HG03342 (cell line): ENCODE results near the gene NCAPD2.

Source experiments
- ATAC-seq: cut with Tn5 transposase; IDR thresholded peaks from one replicate; pipeline ENCODE4 v1.9.1; 2021; ENCODE audit warnings: mild to moderate bottlenecking, moderate library complexity; ENCODE audit not compliant: unreplicated experiment

NCAPD2 gene

DNA sequence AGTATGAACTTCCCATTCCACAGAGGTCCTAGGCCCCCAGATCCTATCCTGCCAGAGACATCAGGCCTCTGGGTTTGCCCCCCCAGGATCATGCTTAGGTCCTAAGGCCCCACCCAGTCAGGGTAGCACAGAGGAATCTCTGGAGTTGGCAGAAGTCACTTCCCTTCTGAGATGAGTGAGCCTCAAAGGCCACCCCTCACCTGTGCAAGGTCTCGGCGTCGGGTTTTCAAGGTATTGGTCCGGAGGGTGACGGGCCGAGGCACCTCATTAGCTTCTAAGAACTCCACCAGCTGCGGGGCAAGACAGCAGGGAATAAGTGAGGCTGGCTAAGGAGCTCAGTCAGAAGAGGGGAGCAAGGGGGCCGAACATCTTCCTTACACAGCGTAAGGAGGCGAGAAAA is 69.0 kb downstream of the NCAPD2 start:
- no peak for ATAC-seq

DNA sequence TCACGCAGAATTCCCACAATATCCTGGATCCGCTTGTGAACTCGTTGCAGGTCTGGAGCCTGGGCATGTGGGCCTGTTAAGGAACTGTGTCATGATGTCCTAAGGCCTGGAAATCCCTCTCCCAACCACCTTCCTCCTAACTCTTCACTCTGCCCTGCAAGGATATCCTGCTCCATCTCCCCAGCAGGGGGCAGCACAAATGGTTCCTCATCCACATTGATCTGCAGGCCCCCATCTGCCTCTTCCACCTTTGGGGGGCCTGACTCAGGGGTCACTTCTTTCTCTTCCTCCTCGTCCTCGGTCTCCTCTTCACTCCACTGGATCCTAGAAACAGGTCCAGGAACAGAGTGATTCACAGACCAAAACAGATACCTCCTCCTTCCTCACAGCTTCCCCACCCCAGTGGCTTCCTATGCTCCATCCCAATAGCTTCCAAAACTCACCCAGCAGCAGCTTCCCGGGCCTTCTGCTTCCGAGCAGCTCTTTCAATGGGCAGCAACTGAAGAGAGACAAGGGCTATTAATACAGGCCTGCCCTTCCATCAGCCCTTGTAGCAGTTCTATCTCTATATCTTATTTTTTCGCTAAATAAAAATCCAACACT is 69.6 kb downstream of the NCAPD2 start:
- ATAC-seq = no peak

DNA sequence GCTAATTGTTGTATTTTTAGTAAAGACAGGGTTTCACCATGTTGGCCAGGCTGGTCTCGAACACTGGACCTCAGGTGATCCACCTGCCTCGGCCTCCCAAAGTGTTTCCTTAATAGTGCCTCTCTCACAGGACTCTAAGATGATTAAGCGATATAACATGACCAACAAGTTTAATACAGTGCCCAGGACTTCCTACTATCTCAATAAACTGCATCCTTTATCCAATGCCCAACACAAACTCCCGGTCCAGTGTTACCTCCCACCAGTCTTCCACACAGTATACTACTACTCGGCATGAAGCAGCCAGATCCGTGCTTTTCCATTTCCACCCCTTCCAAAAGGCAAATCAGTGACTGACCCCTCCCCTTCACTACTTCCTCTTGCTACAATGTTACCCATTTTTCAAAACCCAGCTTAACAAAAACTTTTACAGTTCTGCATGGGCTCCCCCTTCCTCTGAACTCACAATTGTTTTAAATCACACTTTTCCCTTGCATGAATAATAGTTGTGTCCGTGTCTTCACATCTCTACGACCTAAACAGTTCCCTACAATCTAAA is 73.3 kb downstream of the NCAPD2 start:
- no peak for ATAC-seq

DNA sequence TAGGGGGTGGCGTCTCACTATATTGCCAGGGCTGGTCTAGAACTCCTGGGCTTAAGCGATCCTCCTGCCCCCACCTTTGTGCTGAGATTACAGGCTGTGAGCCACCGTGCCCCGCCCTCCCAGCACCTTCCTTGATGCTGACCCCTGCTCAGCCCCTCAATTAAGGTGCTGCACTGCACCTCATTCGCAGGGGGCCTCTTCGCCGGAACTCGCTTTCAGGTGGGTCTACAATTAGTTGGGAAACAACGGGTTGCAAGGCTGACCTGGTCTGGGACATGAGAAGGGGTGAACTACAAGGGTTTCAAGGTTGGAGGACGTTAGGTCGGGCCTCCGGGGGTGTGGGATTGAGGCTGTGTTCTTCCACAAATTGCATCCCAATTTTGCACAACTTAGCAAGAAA is 75.4 kb downstream of the NCAPD2 start:
- ATAC-seq = no peak

DNA sequence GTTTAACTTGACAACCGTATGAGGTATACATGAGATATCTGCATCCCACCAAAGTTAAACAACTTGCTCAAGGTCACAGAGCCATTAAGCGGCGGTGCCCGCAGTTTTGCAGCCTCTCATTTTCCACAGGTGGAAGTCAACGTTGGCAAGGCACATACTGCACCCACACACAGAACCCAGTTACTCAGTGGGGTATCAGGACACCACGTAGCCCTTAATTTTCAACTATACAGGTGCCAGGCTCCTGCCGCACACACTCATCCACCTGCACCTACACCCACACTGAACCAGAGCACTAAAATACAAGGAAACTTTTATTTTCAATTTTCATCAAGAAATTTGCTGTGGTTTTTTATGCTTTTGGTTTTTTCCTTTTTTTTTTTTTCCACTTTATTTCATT is 75.9 kb downstream of the NCAPD2 start:
- ATAC-seq = no peak

DNA sequence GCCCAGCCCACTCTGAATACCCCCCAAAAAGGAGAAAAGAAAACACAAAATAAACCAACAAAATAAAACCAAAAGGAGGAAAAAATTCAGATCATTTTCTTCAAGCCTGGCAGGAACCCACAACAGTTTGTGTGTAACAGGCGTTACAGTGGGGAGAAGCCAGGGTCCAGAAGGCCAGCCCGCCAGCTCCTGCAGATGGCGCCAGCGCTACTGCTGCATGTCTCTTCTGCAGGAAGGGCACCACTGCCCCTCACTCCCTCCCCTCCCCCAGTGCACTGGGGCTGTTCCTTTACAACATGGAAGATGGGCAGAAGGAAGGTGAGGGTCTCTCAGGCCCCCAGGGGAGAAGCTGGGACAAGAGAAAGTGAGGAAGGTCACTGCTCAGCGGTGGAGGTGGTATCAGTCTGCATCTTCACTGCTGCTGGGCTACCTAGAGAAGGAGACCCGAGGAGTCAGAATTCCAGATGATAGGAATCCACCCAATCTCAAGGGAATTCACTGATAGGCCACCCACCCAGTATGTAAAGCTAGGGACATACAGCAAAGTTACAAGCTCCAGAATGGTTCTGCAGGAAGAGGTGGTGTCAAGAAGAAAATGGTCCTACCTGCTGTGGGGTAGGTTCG is 76.5 kb downstream of the NCAPD2 start:
- ATAC-seq = no peak

DNA sequence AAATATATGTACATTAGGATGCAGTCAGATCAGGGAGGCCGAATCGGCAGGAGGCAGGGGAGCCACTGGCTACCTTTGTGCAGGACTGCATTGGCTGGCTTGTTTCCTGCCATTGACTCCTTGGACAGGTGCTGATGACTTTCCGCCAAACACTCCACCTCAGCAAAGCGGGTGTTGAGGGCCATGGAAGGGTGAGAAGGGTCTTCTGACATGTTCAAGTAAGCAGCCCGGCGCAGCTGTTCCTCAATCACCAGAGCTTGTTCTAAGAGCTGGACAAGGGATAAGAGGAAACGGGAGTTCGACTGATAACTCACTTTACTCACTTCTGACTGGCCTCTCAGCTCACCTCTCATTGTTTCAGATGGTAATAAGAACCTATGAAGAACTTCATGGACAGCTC is 79.1 kb downstream of the NCAPD2 start:
- ATAC-seq = no peak

DNA sequence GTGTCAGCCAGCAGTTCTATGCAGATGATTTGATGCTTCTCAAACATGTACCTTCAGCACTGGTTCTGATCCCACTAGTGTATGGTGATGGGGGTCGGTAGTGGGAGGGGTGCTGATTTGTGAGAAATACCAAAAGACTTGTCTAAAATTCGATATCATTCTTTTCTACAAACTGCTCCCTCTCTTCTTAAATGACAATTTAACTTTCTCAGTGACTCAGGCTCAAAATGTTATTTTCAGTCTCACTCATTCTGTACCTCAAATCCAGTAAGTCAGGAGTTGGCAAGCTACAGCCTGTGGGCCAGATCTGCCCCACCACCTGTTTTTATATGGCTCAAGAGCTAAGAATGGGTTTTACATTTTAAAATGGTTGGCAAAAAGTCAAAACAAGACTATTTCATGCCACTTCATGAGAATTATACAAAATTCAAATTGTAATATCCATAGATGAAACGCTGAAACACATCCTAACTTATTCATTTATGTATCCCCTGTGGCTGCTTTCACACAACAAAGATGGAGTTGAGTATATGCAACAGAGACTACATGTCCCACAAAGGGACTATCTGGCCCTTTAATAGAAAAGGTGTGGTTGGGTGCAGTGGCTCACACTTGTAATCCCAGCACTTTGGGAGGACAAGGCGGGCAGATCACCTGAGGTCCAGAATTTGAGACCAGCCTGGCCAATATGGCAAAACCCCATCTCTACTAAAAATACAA is 80.8 kb downstream of the NCAPD2 start:
- ATAC-seq = no peak

DNA sequence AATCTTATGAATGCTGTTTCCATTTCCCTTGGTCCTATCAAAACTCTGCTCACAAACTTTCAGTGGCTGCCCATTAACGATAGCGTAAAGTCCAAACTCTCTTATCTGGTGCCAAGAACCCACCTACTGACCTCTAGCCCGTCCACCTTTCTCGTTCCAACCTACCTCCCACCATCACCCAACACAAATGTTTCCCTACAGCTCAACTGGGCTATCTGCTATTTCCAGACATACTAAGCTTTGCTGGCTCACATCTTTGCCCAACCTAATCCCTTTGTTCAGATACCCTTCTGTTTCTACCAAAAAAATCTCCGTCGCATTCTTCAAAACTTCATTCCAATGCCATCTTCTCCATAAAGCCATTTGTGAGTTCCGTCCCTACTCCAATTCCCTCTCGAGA is 81.7 kb downstream of the NCAPD2 start:
- ATAC-seq = no peak
